WTC11 (cell line): ENCODE data around the gene ISG20. TPM values are rescaled to one million over a fixed set of nuclear protein-coding genes. Genes with fewer than 3 reads are reported as not detected.

Experiments used
- ATAC-seq: fragments of 200-7000 bp; cut with Tn5 transposase; 2 replicates; pipeline ENCODE4 v1.10.0; 2021; ENCODE audit warnings: mild to moderate bottlenecking, moderate library complexity
- CTCF ChIA-PET: fragments of 300-600 bp; sonication (Branson Sonifier 250); formaldehyde crosslinking; loops from one replicate; lab custom pipeline; 2021; ENCODE audit warnings: antibody characterized with exemption; lab: Charles Lee
- POLR2A ChIA-PET: fragments of 350-600 bp; sonication (Branson Sonifier 250); formaldehyde crosslinking; loops from one replicate; lab custom pipeline; 2021; ENCODE audit warnings: antibody characterized with exemption; lab: Charles Lee
- DNase-seq: peaks from one replicate; pipeline ENCODE4 v3.0.0; 2021; ENCODE audit warnings: low spot score
- H3K27ac Mint-ChIP-seq: 2 replicates; pipeline ENCODE4 v1.8.0; 2021; ENCODE audit warnings: mixed read lengths
- H3K27me3 Mint-ChIP-seq: 2 replicates; pipeline ENCODE4 v1.8.0; 2021; ENCODE audit warnings: low read depth, mild to moderate bottlenecking, moderate library complexity, mixed read lengths
- H3K36me3 Mint-ChIP-seq: 2 replicates; pipeline ENCODE4 v1.8.0; 2021; ENCODE audit warnings: mixed read lengths
- H3K4me1 Mint-ChIP-seq: 2 replicates; pipeline ENCODE4 v1.8.0; 2022; ENCODE audit warnings: mixed read lengths
- H3K4me3 Mint-ChIP-seq: 2 replicates; pipeline ENCODE4 v1.8.0; 2021; ENCODE audit warnings: mild to moderate bottlenecking, moderate library complexity, mixed read lengths
- H3K9me3 Mint-ChIP-seq: 2 replicates; pipeline ENCODE4 v1.8.0; 2021; ENCODE audit warnings: mixed read lengths
- ELF4 ChIP-seq: sonication (generic); formaldehyde crosslinking; IDR thresholded peaks from 2 replicates; pipeline ENCODE4 v1.8.1; 2022; ENCODE audit warnings: low read depth, mild to moderate bottlenecking, moderate library complexity, missing genetic modification reagents
- FOXK1 ChIP-seq: sonication (generic); formaldehyde crosslinking; IDR thresholded peaks from 2 replicates; pipeline ENCODE4 v1.8.0; 2022; ENCODE audit warnings: mild to moderate bottlenecking, moderate library complexity, missing genetic modification reagents
- JAZF1 ChIP-seq: fragments of 250-450 bp; sonication (Bioruptor Pico); IDR thresholded peaks from 2 replicates; pipeline ENCODE4 v1.9.0; 2021; ENCODE audit warnings: moderate library complexity, mild to moderate bottlenecking, inconsistent platforms
- SMAD4 ChIP-seq: sonication (generic); formaldehyde crosslinking; IDR thresholded peaks from 2 replicates; pipeline ENCODE4 v1.8.0; 2022; ENCODE audit warnings: mild to moderate bottlenecking, missing genetic modification reagents
- ZNF219 ChIP-seq: sonication (generic); formaldehyde crosslinking; IDR thresholded peaks from 2 replicates; pipeline ENCODE4 v1.8.0; 2023; ENCODE audit warnings: missing genetic modification reagents, mild to moderate bottlenecking, borderline replicate concordance
- ZNF232 ChIP-seq: sonication (generic); formaldehyde crosslinking; IDR thresholded peaks from 2 replicates; pipeline ENCODE4 v1.8.0; 2022; ENCODE audit warnings: mild to moderate bottlenecking, missing genetic modification reagents
- microRNA-seq: library from miRNA; unstranded; fragments of <30 nt; microRNA quantifications from one replicate; pipeline ENCODE4 v1.2.0, GENCODE V29; 2022; ENCODE audit warnings: borderline number of aligned reads
- total RNA-seq: library from RNA; stranded (reverse); gene quantifications from 3 replicates; pipeline ENCODE4 v1.2.3, GENCODE V29; 2021
- TF ChIP-seq, protein P1 (sequence below): sonication (generic); formaldehyde crosslinking; IDR thresholded peaks from 2 replicates; pipeline ENCODE4 v1.8.1; 2022; ENCODE audit warnings: mild to moderate bottlenecking, missing genetic modification reagents, moderate library complexity, borderline replicate concordance
- TF ChIP-seq, protein P2 (sequence below): sonication (generic); formaldehyde crosslinking; conservative IDR thresholded peaks from 2 replicates; pipeline ENCODE4 v1.8.1; 2023; ENCODE audit warnings: mild to moderate bottlenecking, low read depth, missing genetic modification reagents, moderate library complexity
- TF ChIP-seq, protein P3 (sequence below): fragments of 250-450 bp; sonication (Bioruptor Pico); IDR thresholded peaks from 2 replicates; pipeline ENCODE4 v1.9.0; 2021; ENCODE audit warnings: mild to moderate bottlenecking, borderline replicate concordance

The ISG20 gene
- total RNA-seq, 1 experiment from 2014 or later = 5.6 TPM

DNA sequence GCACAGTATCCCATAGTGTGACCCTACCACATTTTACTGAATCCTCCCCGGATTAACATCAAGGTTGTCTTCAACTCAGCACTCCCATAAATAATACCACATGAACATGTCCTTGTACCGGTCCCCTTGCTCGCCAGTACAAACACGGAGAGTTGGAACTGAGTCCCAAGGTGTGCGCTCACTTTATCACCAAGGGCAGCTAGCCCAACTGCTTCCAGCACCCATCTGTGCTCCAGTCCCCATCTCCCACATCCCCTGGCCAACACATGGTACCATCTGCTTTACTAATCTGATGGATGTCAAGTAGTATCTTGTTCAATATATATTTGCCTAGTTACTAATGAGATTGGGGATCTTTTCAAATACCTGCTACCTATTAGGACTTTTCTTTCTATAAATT, 64.7 kb downstream of the ISG20 start (continued):
- TF ChIP-seq ELF4 (CRISPR knock-in tag) (no peak), FOXK1 (CRISPR knock-in tag) (no peak), JAZF1 (CRISPR knock-in tag) (no peak), ZNF232 (CRISPR knock-in tag) (no peak), ZNF219 (CRISPR knock-in tag) (no peak)
- TF ChIP-seq, protein P1, sequence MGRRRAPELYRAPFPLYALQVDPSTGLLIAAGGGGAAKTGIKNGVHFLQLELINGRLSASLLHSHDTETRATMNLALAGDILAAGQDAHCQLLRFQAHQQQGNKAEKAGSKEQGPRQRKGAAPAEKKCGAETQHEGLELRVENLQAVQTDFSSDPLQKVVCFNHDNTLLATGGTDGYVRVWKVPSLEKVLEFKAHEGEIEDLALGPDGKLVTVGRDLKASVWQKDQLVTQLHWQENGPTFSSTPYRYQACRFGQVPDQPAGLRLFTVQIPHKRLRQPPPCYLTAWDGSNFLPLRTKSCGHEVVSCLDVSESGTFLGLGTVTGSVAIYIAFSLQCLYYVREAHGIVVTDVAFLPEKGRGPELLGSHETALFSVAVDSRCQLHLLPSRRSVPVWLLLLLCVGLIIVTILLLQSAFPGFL (CRISPR knock-in tag) = no peak
- TF ChIP-seq, all 79 proteins: peak for 0

DNA sequence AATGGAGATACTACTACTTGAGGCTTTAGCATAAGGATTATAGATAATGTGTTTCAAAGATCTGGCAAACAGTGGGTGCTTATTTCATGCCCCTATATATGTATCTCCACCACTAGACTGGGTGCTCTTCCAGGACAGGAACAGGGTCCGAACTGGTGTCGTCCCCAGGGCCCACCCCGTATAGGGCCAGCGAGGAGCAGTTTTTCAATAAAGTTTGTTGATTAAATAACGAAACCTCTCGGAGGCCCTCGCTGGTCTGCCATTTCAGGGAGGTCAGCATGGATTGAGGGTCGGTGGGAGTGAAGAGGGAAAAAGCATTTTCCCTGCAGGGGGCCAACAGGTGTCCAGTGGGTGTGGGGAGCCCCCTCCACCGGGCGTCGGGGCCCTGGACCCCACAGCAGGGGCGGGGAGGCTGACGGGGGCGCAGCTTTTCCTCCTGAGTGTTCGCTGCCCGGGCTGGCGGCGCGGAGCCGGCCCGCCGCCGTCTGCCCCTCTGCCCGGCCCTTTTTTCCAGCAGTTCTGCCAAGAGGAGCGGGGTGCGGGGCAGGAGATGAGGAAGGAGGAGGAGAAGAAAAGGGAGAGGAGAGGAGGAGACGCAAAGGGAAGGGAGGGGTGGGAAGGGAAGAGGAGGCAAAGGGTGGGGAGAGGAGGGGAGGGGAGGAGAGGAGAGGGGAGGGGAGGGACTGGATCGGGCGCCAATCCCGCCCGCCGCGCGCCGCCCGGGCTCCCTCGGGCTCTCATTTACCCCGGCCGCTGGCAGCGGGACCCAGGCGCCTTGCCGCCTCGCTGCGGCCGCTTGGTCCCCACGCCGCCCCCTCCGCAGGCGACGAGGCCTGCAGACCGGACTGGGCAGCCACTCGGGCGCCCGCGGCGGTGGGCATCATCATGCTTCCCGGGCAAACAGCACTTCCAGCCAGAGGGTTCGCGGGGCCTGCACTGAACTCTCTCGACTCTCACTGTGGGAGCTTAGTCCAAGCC, 66.3 kb downstream of the ISG20 start:
- TF ChIP-seq, protein P2, sequence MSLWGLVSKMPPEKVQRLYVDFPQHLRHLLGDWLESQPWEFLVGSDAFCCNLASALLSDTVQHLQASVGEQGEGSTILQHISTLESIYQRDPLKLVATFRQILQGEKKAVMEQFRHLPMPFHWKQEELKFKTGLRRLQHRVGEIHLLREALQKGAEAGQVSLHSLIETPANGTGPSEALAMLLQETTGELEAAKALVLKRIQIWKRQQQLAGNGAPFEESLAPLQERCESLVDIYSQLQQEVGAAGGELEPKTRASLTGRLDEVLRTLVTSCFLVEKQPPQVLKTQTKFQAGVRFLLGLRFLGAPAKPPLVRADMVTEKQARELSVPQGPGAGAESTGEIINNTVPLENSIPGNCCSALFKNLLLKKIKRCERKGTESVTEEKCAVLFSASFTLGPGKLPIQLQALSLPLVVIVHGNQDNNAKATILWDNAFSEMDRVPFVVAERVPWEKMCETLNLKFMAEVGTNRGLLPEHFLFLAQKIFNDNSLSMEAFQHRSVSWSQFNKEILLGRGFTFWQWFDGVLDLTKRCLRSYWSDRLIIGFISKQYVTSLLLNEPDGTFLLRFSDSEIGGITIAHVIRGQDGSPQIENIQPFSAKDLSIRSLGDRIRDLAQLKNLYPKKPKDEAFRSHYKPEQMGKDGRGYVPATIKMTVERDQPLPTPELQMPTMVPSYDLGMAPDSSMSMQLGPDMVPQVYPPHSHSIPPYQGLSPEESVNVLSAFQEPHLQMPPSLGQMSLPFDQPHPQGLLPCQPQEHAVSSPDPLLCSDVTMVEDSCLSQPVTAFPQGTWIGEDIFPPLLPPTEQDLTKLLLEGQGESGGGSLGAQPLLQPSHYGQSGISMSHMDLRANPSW (CRISPR knock-in tag) = 0 out of 2 replicates have a peak, but pooled peaks have one; percentile 26
- TF ChIP-seq SMAD4 (CRISPR knock-in tag) = no peak
- ATAC-seq = peak; percentile 52
- no peaks in the 10 kb centered on the region for H3K36me3 Mint-ChIP-seq

DNA sequence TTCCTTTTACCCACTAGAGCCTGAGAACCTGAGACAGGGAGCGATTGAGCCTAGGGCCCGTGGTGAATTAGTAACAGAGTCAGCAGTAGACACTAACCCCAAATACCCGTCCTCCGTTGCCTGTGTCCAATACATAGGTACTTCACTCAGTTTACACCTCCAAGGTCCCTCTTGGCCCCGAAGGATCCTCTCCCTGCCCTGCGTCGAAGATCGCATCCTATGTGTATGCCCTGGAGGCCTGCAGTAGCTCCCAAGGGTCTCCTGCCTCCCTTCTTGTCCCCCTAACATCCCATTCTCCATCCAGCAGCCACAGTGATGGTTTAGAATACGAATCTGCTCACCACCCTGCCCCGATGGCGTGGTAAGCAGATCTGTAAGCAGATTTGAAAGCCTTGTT, 67.0 kb downstream of the ISG20 start:
- Mint-ChIP-seq H3K9me3 (no peaks in the 10 kb centered on the region), H3K36me3 (no peaks in the 10 kb centered on the region), H3K4me1 (peaks cover 5% of the 10 kb centered on the region; the same call in 1 of the 2 replicates), H3K27me3 (peaks cover 45% of the 10 kb centered on the region), H3K4me3 (peak overlapping the region; percentile 64), H3K27ac (no peak overlapping the region)
- CTCF ChIA-PET = no interaction called here
- no peak for DNase-seq
- peak; percentile 30 for ATAC-seq
- POLR2A ChIA-PET = interaction anchor here (0.6 kb wide), 1 partner anchor 227 kb away, joined by 3 read pairs; no protein-coding TSS in a partner anchor
- TF ChIP-seq, protein P3, sequence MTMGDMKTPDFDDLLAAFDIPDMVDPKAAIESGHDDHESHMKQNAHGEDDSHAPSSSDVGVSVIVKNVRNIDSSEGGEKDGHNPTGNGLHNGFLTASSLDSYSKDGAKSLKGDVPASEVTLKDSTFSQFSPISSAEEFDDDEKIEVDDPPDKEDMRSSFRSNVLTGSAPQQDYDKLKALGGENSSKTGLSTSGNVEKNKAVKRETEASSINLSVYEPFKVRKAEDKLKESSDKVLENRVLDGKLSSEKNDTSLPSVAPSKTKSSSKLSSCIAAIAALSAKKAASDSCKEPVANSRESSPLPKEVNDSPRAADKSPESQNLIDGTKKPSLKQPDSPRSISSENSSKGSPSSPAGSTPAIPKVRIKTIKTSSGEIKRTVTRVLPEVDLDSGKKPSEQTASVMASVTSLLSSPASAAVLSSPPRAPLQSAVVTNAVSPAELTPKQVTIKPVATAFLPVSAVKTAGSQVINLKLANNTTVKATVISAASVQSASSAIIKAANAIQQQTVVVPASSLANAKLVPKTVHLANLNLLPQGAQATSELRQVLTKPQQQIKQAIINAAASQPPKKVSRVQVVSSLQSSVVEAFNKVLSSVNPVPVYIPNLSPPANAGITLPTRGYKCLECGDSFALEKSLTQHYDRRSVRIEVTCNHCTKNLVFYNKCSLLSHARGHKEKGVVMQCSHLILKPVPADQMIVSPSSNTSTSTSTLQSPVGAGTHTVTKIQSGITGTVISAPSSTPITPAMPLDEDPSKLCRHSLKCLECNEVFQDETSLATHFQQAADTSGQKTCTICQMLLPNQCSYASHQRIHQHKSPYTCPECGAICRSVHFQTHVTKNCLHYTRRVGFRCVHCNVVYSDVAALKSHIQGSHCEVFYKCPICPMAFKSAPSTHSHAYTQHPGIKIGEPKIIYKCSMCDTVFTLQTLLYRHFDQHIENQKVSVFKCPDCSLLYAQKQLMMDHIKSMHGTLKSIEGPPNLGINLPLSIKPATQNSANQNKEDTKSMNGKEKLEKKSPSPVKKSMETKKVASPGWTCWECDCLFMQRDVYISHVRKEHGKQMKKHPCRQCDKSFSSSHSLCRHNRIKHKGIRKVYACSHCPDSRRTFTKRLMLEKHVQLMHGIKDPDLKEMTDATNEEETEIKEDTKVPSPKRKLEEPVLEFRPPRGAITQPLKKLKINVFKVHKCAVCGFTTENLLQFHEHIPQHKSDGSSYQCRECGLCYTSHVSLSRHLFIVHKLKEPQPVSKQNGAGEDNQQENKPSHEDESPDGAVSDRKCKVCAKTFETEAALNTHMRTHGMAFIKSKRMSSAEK (CRISPR knock-in tag) = no peak

More for the DNA sequence above, 66.3 kb downstream of the ISG20 start:
- H3K27me3 Mint-ChIP-seq = peaks cover 45% of the 10 kb centered on the region
- no peaks in the 10 kb centered on the region for H3K9me3 Mint-ChIP-seq
- CTCF ChIA-PET = no interaction called here
- POLR2A ChIA-PET = interaction anchor here (0.6 kb wide), 1 partner anchor 227 kb away, joined by 3 read pairs; no protein-coding TSS in a partner anchor
- no peak overlapping the region for H3K27ac Mint-ChIP-seq
- peak; percentile 40 for DNase-seq
- peaks cover 5% of the 10 kb centered on the region; the same call in 1 of the 2 replicates for H3K4me1 Mint-ChIP-seq
- H3K4me3 Mint-ChIP-seq = peak overlapping the region; percentile 75

Small RNA genes lying within 50 kb of the gene (microRNA-seq; reads per million reads assigned to microRNA genes)
- not detected for gene MIR1179
- not detected for gene MIR3529
- not detected for gene MIR7-2

Other genes with a start within 250 kb of the ISG20 start
- gene MRPL46, start 171.6 kb upstream of the ISG20 start, total RNA-seq = 23.2 to 26.8 TPM (median 24.3 TPM) in 3 replicates
- 43.5 to 49.1 TPM (median 45.9 TPM) in 3 replicates for gene MRPS11, start 171.3 kb upstream of the ISG20 start, total RNA-seq
- gene DET1, start 92.3 kb upstream of the ISG20 start, total RNA-seq = 5.8 to 6.1 TPM (median 6.1 TPM) in 3 replicates
- gene AEN, start 17.7 kb upstream of the ISG20 start, total RNA-seq = 118 to 183 TPM (median 125 TPM) in 3 replicates
- gene ACAN, start 164.4 kb downstream of the ISG20 start, total RNA-seq = 0.60 to 1.4 TPM (median 0.80 TPM) in 3 replicates